GM19025 (cell line): ENCODE measurements around the gene SF1.
A peak's percentile ranks its signal among the peaks of the same experiment; 100 is the strongest.

Experiments used
- ATAC-seq: cut with Tn5 transposase; IDR thresholded peaks from one replicate; pipeline ENCODE4 v1.9.1; 2021; ENCODE audit warnings: mild to moderate bottlenecking, low read depth, moderate library complexity; ENCODE audit not compliant: unreplicated experiment

The SF1 gene

GRCh38 chr11:64787526-64788320, 9.4 kb upstream of the SF1 start:
- no peak for ATAC-seq

GRCh38 chr11:64786308-64786707, 8.0 kb upstream of the SF1 start:
- ATAC-seq = no peak

GRCh38 chr11:64784813-64785581, 6.7 kb upstream of the SF1 start:
- no peak for ATAC-seq

GRCh38 chr11:64778223-64778472, 194 bp downstream of the SF1 start:
- ATAC-seq = peak; percentile 17

- ATAC-seq = no peak
Observed at GRCh38 chr11:64777449-64778222, 706 bp downstream of the SF1 start.

GRCh38 chr11:64776875-64777274, 1.5 kb downstream of the SF1 start:
- ATAC-seq = no peak

GRCh38 chr11:64776425-64776824, 1.9 kb downstream of the SF1 start:
- no peak for ATAC-seq

- no peak for ATAC-seq
Observed at GRCh38 chr11:64774144-64774543, 4.2 kb downstream of the SF1 start.

GRCh38 chr11:64772303-64773018, 5.9 kb downstream of the SF1 start:
- no peak for ATAC-seq

GRCh38 chr11:64771861-64772260, 6.5 kb downstream of the SF1 start:
- ATAC-seq = no peak

GRCh38 chr11:64770120-64770519, 8.2 kb downstream of the SF1 start:
- ATAC-seq = no peak

GRCh38 chr11:64769283-64769682, 9.1 kb downstream of the SF1 start:
- ATAC-seq = no peak

- ATAC-seq = no peak
Observed at GRCh38 chr11:64768300-64768694, 10.0 kb downstream of the SF1 start.

- ATAC-seq = no peak
Observed at GRCh38 chr11:64767344-64768299, 10.7 kb downstream of the SF1 start.

GRCh38 chr11:64766881-64767280, 11.5 kb downstream of the SF1 start:
- ATAC-seq = no peak

- ATAC-seq = no peak
Observed at GRCh38 chr11:64765851-64766665, 12.3 kb downstream of the SF1 start.

- no peak for ATAC-seq
Observed at GRCh38 chr11:64765291-64765850, 13.0 kb downstream of the SF1 start.

GRCh38 chr11:64764753-64765152, 13.6 kb downstream of the SF1 start:
- no peak for ATAC-seq
